Stimulated activated CD8-positive, alpha-beta memory T cell treated with anti-CD3 and anti-CD28 coated beads, Interleukin-4, amount 100 ng/mL, for 1 hour (primary cell): ENCODE data around the gene CTSL.
"Not testable (repeated sequence)": the region's sequence is repeated elsewhere in the genome, so short reads cannot be mapped to it uniquely, and the experiment has no call there.

ENCODE experiments used
- DNase-seq, 2 donors: peaks; one replicate each; pipeline ENCODE4 v3.0.0-alpha.2; 2020; ENCODE audit warnings: low read depth in 2 of 2, low spot score in 1 of 2

The CTSL gene

DNA sequence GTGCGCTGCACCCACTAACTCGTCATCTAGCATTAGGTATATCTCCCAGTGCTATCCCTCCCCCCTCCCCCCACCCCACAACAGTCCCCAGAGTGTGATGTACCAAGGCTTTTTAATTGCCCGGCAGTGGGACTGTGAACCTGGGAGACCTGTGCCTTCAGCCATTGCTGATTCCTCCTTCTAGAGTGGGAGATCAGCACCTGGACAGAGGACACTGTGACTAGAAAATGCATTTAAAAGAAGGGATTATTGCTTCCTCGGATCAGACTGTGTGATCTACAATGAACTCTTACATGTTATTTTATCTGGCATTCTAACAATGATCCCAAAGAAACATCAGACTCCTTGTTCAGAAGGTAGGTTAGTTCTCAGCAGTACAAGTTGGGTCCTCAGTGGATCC lies 25.9 kb downstream of the CTSL start:
- DNase-seq: no peak

- no peak for DNase-seq
These were observed 27.4 kb downstream of the CTSL start for GRCh38 chr9:87753313-87753712.

DNA sequence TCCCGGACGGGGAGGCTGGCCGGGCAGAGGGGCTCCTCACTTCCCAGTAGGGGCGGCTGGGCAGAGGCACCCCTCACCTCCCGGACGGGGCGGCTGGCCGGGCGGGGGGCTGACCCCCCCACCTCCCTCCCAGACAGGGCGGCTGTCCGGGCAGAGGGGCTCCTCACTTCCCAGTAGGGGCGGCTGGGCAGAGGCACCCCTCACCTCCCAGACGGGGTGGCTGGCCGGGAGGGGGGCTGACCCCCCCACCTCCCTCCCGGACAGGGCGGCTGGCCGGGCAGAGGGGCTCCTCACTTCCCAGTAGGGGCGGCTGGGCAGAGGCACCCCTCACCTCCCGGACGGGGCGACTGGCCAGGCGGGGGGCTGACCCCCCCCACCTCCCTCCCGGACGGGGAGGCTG lies 32.4 kb downstream of the CTSL start:
- not testable (repeated sequence) for DNase-seq

- not testable (repeated sequence) for DNase-seq
These were observed 34.1 kb downstream of the CTSL start for GRCh38 chr9:87759980-87760379.

GRCh38 chr9:87760529-87760928 lies 34.6 kb downstream of the CTSL start:
- no peak for DNase-seq

GRCh38 chr9:87763286-87763685 lies 37.4 kb downstream of the CTSL start:
- DNase-seq: no peak

DNA sequence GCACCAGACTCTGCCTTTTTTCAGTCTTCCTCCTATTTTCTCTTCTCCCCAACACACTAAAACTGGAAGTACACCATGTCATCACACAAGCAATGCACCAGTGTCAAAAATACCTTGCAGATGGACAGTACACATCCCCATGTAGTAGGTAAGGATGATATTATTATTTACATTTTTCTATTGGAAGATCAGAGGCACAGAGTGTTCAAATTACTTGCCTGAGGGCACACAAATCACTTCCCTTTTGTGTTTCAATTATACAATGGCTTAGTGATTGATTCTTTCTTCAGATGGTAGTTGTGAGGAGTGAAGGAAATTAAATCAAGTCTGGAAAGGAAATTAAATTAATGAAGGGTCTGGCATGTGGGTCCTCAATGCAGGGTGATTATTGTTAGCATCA lies 39.6 kb downstream of the CTSL start:
- no peak for DNase-seq

DNA sequence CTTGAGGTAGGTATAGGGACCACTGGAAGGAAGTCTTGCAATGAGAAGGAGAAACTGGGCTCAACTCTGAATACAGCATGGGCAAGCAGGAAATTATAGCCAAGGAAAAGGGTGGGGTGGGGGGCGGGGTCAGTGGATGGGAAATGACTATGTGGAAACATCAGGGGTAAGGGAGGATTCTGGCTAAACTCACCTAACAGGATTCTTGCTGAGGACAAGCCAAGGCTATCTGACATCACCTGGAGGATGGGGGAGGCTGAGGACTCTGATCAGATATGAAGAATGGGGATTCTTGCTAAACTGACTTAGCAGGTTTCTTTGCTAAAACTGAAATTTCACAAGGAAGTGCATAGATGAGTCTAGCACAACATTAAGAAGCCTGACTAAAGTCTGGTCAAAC lies 40.8 kb downstream of the CTSL start:
- no peak for DNase-seq

DNA sequence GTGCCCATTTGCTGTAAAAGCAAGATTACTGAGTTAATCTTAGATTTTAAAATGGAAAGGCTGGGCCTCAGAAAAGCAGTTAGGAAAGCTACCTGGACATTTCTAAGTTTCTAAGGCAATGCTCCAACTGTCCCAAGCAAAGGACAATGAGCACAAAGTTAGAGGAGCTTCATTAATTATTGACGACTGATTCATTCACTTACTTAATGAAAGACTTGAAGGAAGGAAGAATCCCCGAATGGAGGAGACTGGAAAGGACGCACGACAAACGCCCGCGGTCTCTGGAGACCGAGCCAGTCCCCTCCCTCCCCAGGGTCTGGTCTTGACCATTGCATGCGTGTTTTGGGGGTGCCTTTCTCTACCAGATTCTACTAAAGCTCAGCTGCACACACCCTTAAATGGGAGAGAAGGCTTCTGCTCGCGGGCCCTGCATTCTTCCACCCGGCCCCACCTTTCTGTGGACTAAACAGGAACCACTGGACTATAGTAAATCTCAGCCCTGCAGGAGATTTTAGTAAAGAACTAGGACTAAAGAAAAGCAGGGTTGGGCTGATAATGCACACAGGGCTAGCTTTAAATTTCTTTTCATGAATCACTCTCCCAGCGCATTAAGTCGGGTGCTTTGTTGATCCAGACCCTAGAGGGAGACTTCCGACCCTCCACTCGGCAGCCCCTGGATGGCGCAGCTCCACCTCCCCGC lies 44.8 kb downstream of the CTSL start:
- DNase-seq: no peak

DNA sequence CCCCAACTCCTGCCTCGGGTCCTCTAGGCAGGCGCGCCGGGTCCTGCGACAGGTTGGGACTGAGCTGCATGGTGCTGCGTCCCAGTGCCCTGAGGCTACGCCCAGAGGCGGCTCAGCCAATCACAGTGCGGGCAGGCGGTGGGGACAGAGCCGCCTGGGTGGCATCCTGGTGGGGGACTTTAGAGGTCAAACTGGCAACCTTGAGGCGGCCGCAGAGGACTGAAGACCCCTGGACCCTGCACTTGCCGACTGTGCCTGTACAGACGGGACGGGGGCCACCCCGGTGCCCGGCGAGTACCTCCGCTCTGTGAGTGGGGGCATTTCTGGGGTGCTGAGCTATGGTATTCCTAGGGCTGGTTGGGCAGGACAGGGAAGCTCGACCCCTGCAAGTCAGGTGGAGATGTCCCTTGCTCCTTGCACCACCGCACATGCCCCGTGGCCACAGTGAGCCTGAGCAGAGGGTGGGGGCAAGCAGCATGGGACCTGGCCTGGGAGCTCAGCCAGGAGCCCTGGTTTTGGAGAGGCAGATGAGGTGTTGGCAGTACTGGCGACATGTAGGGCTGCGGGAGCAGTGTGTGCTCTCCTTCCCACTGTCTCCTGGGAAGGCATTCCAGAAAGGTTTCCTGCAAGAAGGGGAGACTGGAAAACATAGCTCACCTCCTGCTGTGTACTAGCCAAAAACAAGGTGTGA lies 45.5 kb downstream of the CTSL start:
- DNase-seq: no peak

- DNase-seq: no peak
These were observed 50.8 kb downstream of the CTSL start for GRCh38 chr9:87776481-87777379.

DNA sequence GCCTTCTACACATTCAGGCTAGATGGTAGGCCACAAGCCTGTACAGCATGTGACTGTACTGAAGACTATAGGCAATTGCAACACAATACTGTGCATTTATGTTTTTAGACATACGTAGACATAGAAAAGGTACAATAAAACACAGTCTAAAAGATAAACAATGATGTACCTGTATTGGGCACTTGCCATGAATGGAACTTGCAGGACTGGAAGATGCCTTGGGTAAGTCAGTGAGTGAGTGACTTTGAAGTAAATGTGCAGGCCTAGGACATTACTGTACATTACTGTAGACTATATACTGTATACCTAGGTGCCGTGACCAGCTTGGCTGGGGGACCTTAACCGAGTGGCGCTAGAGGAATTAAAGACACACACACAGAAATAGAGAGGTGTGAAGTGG lies 53.1 kb downstream of the CTSL start:
- DNase-seq: no peak
